ENCODE data around the gene STK10. TPM values are rescaled to one million over a fixed set of nuclear protein-coding genes. Genes with fewer than 3 reads are reported as not detected.

STK10 gene
- total and polyA plus RNA-seq, 7 experiments from 2014 or later, result 55.7 to 474 (median 295) TPM

GRCh38 chr5:172090976-172091547 is 97.0 kb downstream of the STK10 start:
- CTCF ChIA-PET, result interaction anchor here (1.0 kb wide), 1 partner anchor 17 kb away, joined by 3 read pairs; no protein-coding TSS in a partner anchor
- Mint-ChIP-seq H3K36me3 (peaks cover 5 to 34% (median 20%) of the 10 kb centered on the region in 5 donors), H3K4me3 (peak overlapping the region in 1 of 10 donors; percentile 27), H3K4me1 (peaks cover 0 to 10% (median 9%) of the 10 kb centered on the region in 7 donors), H3K27me3 (no peaks in the 10 kb centered on the region), H3K27ac (peak overlapping the region in 4 of 9 donors; percentile 25 to 74 (median 64)), H3K9me3 (peaks cover 0 to 7% (median 0%) of the 10 kb centered on the region in 11 donors)
- no peaks in the 10 kb centered on the region for H3K4me1 ChIP-seq (ENCODE audit: control insufficient read depth in 2 of 2, insufficient read depth in 2 of 2, low read length in 2 of 2)
- H3K27me3 ChIP-seq (ENCODE audit: control insufficient read depth in 2 of 2, insufficient read depth in 2 of 2, low read length in 2 of 2), result no peaks in the 10 kb centered on the region
- ATAC-seq (no peak), DNase-seq (no peak)
- POLR2A ChIA-PET, result no interaction called here
- no peak overlapping the region for H3K27ac ChIP-seq (ENCODE audit: low read depth, low read length)
- peaks cover 15 to 80% (median 19%) of the 10 kb centered on the region in 3 experiments for H3K36me3 ChIP-seq (ENCODE audit: control insufficient read depth in 2 of 3, insufficient read depth in 3 of 3, low read length in 3 of 3)
- intact Hi-C loops (cut with micrococcal nuclease), result no loop called here
- H3K9me3 ChIP-seq (ENCODE audit: control insufficient read depth in 2 of 3, low read length in 3 of 3), result no peaks in the 10 kb centered on the region
- no peak overlapping the region for H3K4me3 ChIP-seq (ENCODE audit: low read length)

GRCh38 chr5:172089298-172090117 is 98.5 kb downstream of the STK10 start:
- peaks cover 5 to 27% (median 16%) of the 10 kb centered on the region in 5 donors for H3K36me3 Mint-ChIP-seq
- POLR2A ChIA-PET, result interaction anchor here (0.6 kb wide), 1 partner anchor 23 kb away, joined by 3 read pairs; no protein-coding TSS in a partner anchor
- Histone ChIP-seq H3K36me3 (ENCODE audit: control insufficient read depth in 2 of 3, insufficient read depth in 3 of 3, low read length in 3 of 3) (peaks cover 12 to 72% (median 15%) of the 10 kb centered on the region in 3 experiments), H3K4me1 (ENCODE audit: control insufficient read depth in 2 of 2, insufficient read depth in 2 of 2, low read length in 2 of 2) (no peaks in the 10 kb centered on the region), H3K27me3 (ENCODE audit: control insufficient read depth in 2 of 2, insufficient read depth in 2 of 2, low read length in 2 of 2) (no peaks in the 10 kb centered on the region), H3K27ac (ENCODE audit: low read depth, low read length) (no peak overlapping the region), H3K4me3 (ENCODE audit: low read length) (no peak overlapping the region), H3K9me3 (ENCODE audit: control insufficient read depth in 2 of 3, low read length in 3 of 3) (no peaks in the 10 kb centered on the region)
- peak overlapping the region; percentile 4 to 82 (median 51) for H3K27ac Mint-ChIP-seq
- CTCF ChIA-PET, result interaction anchor here (1.0 kb wide), 1 partner anchor 18 kb away, joined by 3 read pairs; no protein-coding TSS in a partner anchor
- no peak for DNase-seq
- H3K4me1 Mint-ChIP-seq, result peaks cover 0 to 12% (median 9%) of the 10 kb centered on the region in 7 donors
- H3K9me3 Mint-ChIP-seq, result peaks cover 0 to 7% (median 0%) of the 10 kb centered on the region in 11 donors
- ATAC-seq, result no peak
- no peaks in the 10 kb centered on the region for H3K27me3 Mint-ChIP-seq
- intact Hi-C loops (cut with micrococcal nuclease), result no loop called here
- H3K4me3 Mint-ChIP-seq, result peak overlapping the region in 2 of 10 donors; percentile 9 to 37

GRCh38 chr5:172088801-172089200 is 99.2 kb downstream of the STK10 start:
- CTCF ChIA-PET, result interaction anchor here (0.9 kb wide), 1 partner anchor 25 kb away, joined by 3 read pairs; no protein-coding TSS in a partner anchor
- H3K4me1 ChIP-seq (ENCODE audit: control insufficient read depth in 2 of 2, insufficient read depth in 2 of 2, low read length in 2 of 2), result no peaks in the 10 kb centered on the region
- ATAC-seq (no peak), DNase-seq (no peak)
- intact Hi-C loops (cut with micrococcal nuclease), result no loop called here
- H3K27me3 ChIP-seq (ENCODE audit: control insufficient read depth in 2 of 2, insufficient read depth in 2 of 2, low read length in 2 of 2), result no peaks in the 10 kb centered on the region
- no peak overlapping the region for H3K4me3 ChIP-seq (ENCODE audit: low read length)
- POLR2A ChIA-PET, result interaction anchor here (0.6 kb wide), 1 partner anchor 23 kb away, joined by 3 read pairs; no protein-coding TSS in a partner anchor
- H3K4me1 Mint-ChIP-seq, result peaks cover 0 to 12% (median 9%) of the 10 kb centered on the region in 7 donors
- no peak overlapping the region for H3K27ac ChIP-seq (ENCODE audit: low read depth, low read length)
- peaks cover 12 to 67% (median 15%) of the 10 kb centered on the region in 3 experiments for H3K36me3 ChIP-seq (ENCODE audit: control insufficient read depth in 2 of 3, insufficient read depth in 3 of 3, low read length in 3 of 3)
- H3K9me3 Mint-ChIP-seq, result peaks cover 0 to 7% (median 0%) of the 10 kb centered on the region in 11 donors
- H3K4me3 Mint-ChIP-seq, result peak overlapping the region in 1 of 10 donors; percentile 37
- no peaks in the 10 kb centered on the region for H3K27me3 Mint-ChIP-seq
- no peaks in the 10 kb centered on the region for H3K9me3 ChIP-seq (ENCODE audit: control insufficient read depth in 2 of 3, low read length in 3 of 3)
- peaks cover 5 to 27% (median 16%) of the 10 kb centered on the region in 5 donors for H3K36me3 Mint-ChIP-seq
- H3K27ac Mint-ChIP-seq, result peak overlapping the region; percentile 12 to 82 (median 51)

GRCh38 chr5:172086194-172086975 is 101.6 kb downstream of the STK10 start:
- peak; percentile 17 for ATAC-seq
- POLR2A ChIA-PET, result interaction anchor here (1.0 kb wide), 1 partner anchor 15 kb away, joined by 3 read pairs; no protein-coding TSS in a partner anchor
- no peak overlapping the region for H3K4me3 Mint-ChIP-seq
- H3K9me3 ChIP-seq (ENCODE audit: control insufficient read depth in 2 of 3, low read length in 3 of 3), result no peaks in the 10 kb centered on the region
- peaks cover 5 to 38% (median 16%) of the 10 kb centered on the region in 5 donors for H3K36me3 Mint-ChIP-seq
- CTCF ChIA-PET, result no interaction called here
- H3K36me3 ChIP-seq (ENCODE audit: control insufficient read depth in 2 of 3, insufficient read depth in 3 of 3, low read length in 3 of 3), result peaks cover 9 to 60% (median 22%) of the 10 kb centered on the region in 3 experiments
- peaks cover 0 to 7% (median 0%) of the 10 kb centered on the region in 11 donors for H3K9me3 Mint-ChIP-seq
- H3K27ac ChIP-seq (ENCODE audit: low read depth, low read length), result no peak overlapping the region
- DNase-seq, result no peak
- H3K4me1 Mint-ChIP-seq, result peaks cover 0 to 14% (median 9%) of the 10 kb centered on the region in 7 donors
- no peaks in the 10 kb centered on the region for H3K4me1 ChIP-seq (ENCODE audit: control insufficient read depth in 2 of 2, insufficient read depth in 2 of 2, low read length in 2 of 2)
- H3K27ac Mint-ChIP-seq, result peak overlapping the region; percentile 55 to 87 (median 71)
- H3K27me3 Mint-ChIP-seq, result no peaks in the 10 kb centered on the region
- H3K4me3 ChIP-seq (ENCODE audit: low read length), result no peak overlapping the region
- intact Hi-C loops (cut with micrococcal nuclease), result no loop called here
- no peaks in the 10 kb centered on the region for H3K27me3 ChIP-seq (ENCODE audit: control insufficient read depth in 2 of 2, insufficient read depth in 2 of 2, low read length in 2 of 2)

GRCh38 chr5:172085738-172086137 is 102.3 kb downstream of the STK10 start:
- Histone ChIP-seq H3K27me3 (ENCODE audit: control insufficient read depth in 2 of 2, insufficient read depth in 2 of 2, low read length in 2 of 2) (no peaks in the 10 kb centered on the region), H3K4me1 (ENCODE audit: control insufficient read depth in 2 of 2, insufficient read depth in 2 of 2, low read length in 2 of 2) (no peaks in the 10 kb centered on the region), H3K27ac (ENCODE audit: low read depth, low read length) (no peak overlapping the region), H3K4me3 (ENCODE audit: low read length) (no peak overlapping the region), H3K9me3 (ENCODE audit: control insufficient read depth in 2 of 3, low read length in 3 of 3) (no peaks in the 10 kb centered on the region), H3K36me3 (ENCODE audit: control insufficient read depth in 2 of 3, insufficient read depth in 3 of 3, low read length in 3 of 3) (peaks cover 11 to 59% (median 22%) of the 10 kb centered on the region in 3 experiments)
- POLR2A ChIA-PET, result no interaction called here
- Mint-ChIP-seq H3K27me3 (no peaks in the 10 kb centered on the region), H3K4me1 (peaks cover 0 to 15% (median 10%) of the 10 kb centered on the region in 7 donors), H3K4me3 (no peak overlapping the region), H3K36me3 (peaks cover 5 to 36% (median 16%) of the 10 kb centered on the region in 5 donors), H3K9me3 (peaks cover 0 to 7% (median 0%) of the 10 kb centered on the region in 11 donors), H3K27ac (peak overlapping the region in 6 of 9 donors; percentile 62 to 87 (median 74))
- DNase-seq, result no peak
- CTCF ChIA-PET, result no interaction called here
- intact Hi-C loops (cut with micrococcal nuclease), result no loop called here
- ATAC-seq, result no peak

GRCh38 chr5:172082180-172082579 is 105.8 kb downstream of the STK10 start:
- Mint-ChIP-seq H3K27me3 (no peaks in the 10 kb centered on the region), H3K4me3 (no peak overlapping the region), H3K27ac (peak overlapping the region in 7 of 9 donors; percentile 33 to 78 (median 66)), H3K4me1 (peaks cover 14 to 33% (median 21%) of the 10 kb centered on the region in 7 donors), H3K36me3 (peaks cover 5 to 45% (median 21%) of the 10 kb centered on the region in 5 donors), H3K9me3 (peaks cover 0 to 2% (median 0%) of the 10 kb centered on the region in 11 donors)
- ChIA-PET POLR2A (interaction anchor here (0.6 to 1.3 kb wide), 2 partner anchors 11 to 75 kb away, joined by 3 read pairs; partner anchors contain the start of gene FBXW11), CTCF (interaction anchor here (1.3 kb wide), 1 partner anchor 23 kb away, joined by 4 read pairs; no protein-coding TSS in a partner anchor)
- DNase-seq (no peak), ATAC-seq (no peak)
- peaks cover 0 to 7% of the 10 kb centered on the region in 2 donors for H3K4me1 ChIP-seq (ENCODE audit: control insufficient read depth in 2 of 2, insufficient read depth in 2 of 2, low read length in 2 of 2)
- H3K36me3 ChIP-seq (ENCODE audit: control insufficient read depth in 2 of 3, insufficient read depth in 3 of 3, low read length in 3 of 3), result peaks cover 30 to 65% (median 42%) of the 10 kb centered on the region in 3 experiments
- H3K27me3 ChIP-seq (ENCODE audit: control insufficient read depth in 2 of 2, insufficient read depth in 2 of 2, low read length in 2 of 2), result no peaks in the 10 kb centered on the region
- intact Hi-C loops (cut with micrococcal nuclease), result no loop called here
- H3K27ac ChIP-seq (ENCODE audit: low read depth, low read length), result no peak overlapping the region
- H3K4me3 ChIP-seq (ENCODE audit: low read length), result no peak overlapping the region
- H3K9me3 ChIP-seq (ENCODE audit: control insufficient read depth in 2 of 3, low read length in 3 of 3), result no peaks in the 10 kb centered on the region

All from naive thymus-derived CD4-positive, alpha-beta T cell (primary cell).